HG03108 (cell line): ENCODE results near the gene PGPEP1.
"Not testable (repeated sequence)": the region's sequence is repeated elsewhere in the genome, so short reads cannot be mapped to it uniquely, and the experiment has no call there.

Experiments
- ATAC-seq: cut with Tn5 transposase; IDR thresholded peaks from one replicate; pipeline ENCODE4 v1.9.1; 2021; ENCODE audit warnings: moderate library complexity; ENCODE audit not compliant: unreplicated experiment

PGPEP1 gene

DNA sequence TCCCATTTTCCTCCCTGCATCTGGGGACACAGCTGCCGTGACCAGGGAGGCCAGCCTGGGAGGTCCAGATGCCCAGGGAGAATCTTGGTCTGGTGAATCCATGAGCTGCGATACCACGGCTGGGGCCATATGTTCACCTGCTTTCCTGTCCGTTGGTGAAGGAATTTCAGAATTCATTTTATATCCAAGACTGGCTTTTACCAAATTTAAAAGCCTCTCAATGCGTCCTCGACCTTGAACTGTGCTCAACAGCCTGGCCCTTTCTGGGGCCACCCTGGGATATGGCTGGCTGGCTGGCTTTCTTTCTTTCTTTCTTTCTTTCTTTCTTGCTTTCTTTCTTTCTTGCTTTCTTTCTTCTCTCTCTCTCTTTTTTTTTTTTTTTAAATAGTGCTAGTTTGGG, 23.4 kb downstream of the PGPEP1 start:
- no peak for ATAC-seq

DNA sequence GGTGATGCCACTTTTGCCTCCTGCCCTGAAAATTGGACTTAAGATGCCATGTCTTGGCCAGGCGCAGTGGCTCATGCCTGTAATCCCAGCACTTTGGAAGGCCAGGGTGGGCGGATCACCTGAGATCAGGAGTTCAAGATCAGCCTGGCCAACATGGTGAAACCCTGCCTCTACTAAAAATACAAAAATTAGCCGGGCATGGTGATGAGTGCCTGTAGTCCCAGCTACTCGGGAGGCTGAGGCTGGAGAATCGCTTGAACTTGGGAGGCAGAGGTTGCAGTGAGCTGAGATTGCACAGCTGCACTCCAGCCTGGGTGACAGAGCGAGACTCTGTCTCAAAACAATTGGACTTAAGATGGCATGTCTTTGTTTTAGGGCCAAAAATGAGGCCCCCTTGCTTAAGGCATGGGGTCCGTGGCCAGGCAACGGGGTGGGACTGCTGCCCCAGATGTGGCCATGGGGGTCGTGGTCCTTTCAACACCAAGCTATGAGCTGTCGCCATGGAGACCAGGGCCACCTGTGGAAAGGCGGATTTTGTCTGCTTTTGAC, 24.0 kb downstream of the PGPEP1 start:
- not testable (repeated sequence) for ATAC-seq

DNA sequence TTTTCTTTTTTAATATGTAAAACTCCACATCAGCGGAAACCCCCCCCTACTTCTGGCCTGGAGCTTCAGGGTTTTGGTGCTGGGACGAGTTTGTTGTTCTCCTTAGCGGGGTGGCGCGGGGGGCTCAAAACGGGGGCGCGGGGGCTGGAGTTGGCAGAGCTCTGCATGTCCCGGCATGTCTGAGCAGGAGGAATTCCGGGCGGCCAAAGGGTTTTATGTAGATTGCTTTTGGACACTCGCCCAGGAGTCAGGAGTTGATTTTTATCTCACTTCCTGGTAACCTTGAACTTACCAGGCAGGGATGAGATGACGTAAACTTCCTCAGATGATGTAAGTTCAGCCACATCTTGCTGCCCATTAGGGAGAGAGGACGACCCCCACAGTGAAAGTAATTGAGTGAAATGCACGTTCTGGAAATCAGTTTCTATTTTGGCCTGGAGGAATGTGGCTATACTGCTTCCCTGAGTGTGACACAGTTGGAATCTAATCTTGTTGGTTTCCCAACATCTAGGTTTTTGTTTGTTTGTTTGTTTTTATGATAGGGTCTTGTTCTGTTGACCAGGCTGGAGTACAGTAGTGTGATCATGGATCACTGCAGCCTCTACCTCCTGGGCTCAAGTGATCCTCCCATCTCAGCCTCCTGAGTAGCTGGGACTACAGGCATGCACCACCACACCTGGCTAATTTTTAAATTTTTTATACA, 24.6 kb downstream of the PGPEP1 start:
- no peak for ATAC-seq

DNA sequence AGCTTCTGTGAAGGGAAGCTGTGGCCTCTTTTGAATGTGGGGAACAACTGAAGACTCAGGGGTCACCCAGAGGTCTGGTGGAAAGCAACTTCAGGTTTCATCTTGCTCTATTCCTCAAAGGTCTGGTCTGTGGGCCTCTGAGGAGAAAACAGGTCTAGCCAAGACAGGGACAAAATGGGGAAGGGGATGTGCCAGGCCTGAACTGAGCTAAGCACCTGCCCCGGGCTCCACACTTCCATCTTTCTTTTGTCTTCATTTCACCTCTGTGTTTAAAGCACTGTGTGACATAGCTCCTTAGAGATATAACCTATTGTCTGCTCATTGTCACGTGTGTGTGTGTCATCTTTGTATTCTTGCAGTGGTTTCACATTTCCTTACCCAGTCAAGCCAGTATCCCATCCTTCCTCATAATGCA, 25.6 kb downstream of the PGPEP1 start:
- ATAC-seq, result no peak

DNA sequence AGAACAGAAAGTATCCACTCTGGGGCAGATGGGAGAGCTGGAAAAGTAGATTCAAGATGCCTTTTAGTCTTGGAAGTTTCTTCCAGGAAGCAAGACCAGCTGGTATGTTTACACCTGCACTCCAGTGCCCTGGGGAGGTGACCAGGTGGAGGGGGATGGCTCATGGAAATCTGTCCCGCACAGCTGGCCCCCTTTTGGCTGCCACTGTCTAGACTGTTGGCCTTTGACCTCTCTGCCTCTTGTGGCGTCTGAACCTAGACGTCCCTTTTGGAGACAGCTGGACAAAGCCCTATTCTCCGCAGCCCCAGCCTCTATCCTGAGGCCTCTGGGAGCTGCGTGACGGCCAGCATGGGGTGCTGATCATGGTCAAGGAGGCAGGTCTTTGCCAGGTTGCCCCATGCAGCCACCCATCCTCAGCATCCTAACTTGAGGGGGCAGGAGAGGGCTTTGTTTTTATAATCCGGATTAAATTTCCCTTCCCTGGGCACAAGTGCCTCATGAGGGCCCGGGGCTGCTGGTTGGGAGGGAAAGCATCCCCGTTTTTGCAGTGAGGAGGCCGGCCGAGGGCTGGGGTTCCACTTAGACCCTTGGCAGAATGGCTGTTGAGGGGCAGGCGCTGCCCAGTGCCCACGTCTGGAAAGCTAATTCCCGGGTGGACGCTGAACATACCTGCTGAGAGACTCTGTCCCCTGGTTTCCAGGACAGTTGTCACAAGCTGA, 28.3 kb downstream of the PGPEP1 start:
- ATAC-seq, result no peak

DNA sequence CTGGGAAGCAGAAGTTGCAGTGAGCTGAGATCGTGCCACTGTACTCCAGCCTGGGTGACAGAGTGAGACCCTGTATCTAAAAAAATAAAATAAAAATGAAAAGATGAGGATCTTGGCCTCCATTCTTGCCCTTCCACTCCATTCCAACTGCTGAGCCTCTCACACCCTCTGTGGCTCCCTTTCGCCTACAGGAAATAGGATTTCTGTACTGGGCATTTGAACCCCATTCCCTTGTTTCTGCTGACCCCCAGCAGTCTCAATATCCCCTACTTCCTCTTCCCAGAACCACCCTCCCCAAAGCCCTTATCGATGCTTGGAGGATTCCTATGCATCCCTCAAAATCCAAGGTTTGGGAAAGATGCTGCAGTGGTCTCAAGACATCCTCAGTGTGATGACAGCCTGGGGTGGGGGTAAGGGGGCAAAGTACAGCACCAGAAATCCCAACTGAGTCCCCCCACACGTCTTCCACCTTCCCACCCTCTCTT, 33.1 kb downstream of the PGPEP1 start:
- no peak for ATAC-seq

DNA sequence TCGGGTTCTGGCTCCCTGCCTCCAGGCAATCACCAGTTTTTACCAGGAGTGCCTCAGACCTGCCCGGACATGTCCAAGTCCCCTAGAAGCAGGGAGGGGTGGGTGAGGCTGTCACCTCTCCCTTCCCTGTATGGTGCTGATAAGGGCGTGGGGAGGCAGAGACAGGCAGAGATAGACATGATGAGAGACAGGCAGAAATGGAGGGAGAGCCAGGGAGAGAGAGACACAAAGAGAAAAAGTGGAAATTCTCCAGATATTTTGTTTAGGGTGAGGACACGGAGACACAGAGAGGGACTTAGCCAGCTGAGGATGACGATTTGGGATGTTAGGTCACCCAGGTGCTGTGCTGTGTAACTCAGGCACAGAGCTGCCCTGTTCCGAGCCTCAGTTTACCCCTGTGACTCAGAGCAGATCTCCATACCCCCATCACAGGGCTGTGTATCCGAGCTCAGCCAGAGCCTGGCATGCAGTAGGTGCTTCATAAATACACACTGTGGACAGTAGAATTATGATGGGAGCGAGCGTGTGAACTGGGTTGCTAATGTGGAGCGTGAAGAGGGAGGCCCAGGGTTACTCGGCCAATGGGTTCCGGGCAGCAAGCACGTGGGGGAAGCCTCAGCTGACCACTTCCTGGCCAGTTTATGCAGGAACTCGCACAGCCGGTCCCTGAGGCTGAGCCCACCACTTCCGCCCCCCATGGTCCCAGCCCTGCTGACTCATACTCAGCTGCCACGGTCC, 33.7 kb downstream of the PGPEP1 start:
- peak; percentile 92 for ATAC-seq

DNA sequence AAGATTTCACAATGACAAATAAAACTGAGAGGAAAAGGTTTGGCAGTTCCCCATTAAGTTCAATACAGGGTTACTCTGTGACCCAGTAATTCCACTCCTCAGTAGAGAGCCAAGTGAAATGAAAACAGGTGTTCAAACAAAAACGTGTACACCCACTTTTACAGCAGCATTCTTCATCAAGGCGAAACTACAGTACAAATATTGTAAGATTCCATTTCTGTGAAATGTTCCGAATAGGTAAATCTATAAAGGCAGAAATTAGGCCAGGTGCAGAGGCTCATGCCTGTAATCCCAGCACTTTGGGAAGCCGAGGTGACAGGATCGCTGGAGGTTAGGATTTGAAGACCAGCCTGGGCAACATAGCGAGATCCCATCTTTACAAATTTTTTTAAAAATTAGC, 36.6 kb downstream of the PGPEP1 start:
- ATAC-seq, result no peak

DNA sequence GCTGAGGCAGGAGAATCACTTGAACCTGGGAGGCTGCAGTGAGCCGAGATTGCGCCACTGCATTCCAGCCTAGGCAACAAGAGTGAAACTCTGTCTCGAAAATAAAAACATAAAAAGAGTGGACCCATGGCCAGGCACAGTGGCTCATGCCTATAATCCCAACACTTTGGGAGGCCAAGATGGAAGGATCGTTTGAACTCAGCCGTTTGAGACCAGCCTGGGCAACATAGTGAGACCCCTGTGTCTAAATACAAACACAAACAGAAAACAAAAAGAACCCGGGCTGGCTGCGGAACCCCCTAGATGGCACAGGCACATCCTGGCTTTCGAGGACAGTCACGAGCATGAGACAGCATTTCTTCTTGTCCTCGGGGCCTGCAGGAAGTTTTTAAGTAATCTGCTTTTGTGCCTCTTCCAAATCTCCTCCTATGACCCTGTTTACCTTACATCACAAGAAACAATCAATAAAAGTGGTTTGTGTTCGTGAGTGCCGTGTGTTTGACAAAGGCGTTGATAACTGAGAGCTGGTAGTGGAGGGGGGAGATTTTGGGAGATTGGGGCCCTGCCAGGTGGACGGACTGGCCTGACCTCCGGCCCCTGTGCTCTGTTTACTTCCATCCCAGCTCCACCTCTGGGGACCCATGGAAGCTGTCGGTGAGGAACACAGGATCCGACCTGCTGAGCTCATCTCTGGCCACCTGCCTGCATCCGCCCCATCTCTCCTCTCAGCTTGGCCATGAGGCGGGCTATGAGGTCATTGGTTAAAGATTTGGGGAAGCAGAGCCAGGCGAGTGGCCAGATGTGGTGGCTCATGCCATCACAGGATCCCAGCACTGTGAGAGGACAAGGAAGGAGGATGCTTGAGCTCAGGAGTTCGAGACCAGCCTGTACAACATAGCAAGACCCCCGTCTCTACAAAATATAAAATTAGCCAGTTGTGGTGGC, 39.7 kb downstream of the PGPEP1 start:
- no peak for ATAC-seq

DNA sequence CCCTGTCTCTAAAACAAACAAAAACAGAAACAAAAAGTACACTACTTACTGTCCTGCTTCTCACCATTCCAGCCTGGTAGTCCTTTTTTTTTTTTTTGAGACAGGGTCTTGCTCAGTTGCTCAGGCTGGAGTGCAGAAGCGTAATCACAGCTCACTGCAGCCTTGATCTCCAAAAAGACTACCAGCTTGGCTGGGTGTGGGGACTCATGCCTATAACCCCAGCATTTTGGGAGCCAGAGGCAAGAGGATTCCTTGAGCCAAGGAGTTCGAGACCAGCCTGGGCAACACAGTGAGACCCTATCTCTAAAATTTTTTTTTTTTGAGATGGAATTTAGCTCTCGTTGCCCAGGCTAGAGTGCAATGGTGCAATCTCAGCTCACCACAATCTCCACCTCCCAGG, 40.4 kb downstream of the PGPEP1 start:
- no peak for ATAC-seq

DNA sequence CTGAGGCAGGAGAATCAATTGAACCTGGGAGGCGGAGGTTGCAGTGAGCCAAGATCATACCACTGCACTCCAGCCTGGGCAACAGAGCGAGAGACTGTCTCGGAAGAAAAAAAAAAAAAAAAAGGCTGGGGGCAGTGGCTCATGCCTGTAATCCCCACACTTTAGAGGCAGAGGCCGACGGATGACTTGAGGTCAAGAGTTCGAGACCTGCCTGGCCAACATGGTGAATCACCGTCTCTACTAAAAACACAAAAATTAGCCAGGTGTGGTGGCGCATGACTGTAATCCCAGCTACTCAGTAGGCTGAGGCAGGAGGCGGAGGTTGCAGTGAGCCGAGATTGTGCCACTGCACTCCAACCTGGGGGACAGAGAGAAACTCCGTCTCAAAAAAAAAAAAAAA, 43.2 kb downstream of the PGPEP1 start:
- not testable (repeated sequence) for ATAC-seq

DNA sequence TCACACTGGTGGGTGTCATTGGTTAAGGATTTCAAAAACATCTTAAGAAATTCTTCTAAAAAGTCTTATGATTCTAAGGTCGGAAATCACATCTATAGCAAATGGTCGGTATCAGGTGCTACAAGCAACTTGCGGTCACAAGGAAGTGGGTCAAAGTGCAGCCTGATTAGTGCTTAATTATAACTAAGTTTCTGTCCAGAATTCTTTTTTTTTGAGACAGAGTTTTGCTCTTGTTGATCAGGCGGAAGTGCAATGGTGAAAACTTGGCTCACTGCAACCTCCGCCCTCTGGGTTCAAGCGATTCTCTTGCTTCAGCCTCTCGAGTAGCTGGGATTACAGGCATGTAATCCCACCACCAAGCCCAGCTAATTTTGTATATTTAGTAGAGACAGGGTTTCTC, 44.4 kb downstream of the PGPEP1 start:
- ATAC-seq, result no peak

DNA sequence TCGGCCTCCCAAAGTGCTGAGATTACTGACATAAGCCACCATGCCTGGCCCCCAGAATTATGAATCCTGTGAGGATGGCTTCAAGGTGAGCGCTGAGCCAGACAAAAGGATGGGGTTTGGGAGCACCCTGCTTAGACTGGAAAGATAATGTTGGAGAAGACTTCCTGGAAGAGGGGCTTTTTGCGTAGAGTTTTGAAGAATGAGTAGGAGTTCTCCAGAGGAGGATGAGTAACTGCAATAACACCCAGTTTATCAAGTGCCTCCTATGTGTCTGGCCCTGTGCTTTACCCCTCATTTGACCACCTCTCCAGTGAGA, 44.9 kb downstream of the PGPEP1 start:
- ATAC-seq, result no peak

DNA sequence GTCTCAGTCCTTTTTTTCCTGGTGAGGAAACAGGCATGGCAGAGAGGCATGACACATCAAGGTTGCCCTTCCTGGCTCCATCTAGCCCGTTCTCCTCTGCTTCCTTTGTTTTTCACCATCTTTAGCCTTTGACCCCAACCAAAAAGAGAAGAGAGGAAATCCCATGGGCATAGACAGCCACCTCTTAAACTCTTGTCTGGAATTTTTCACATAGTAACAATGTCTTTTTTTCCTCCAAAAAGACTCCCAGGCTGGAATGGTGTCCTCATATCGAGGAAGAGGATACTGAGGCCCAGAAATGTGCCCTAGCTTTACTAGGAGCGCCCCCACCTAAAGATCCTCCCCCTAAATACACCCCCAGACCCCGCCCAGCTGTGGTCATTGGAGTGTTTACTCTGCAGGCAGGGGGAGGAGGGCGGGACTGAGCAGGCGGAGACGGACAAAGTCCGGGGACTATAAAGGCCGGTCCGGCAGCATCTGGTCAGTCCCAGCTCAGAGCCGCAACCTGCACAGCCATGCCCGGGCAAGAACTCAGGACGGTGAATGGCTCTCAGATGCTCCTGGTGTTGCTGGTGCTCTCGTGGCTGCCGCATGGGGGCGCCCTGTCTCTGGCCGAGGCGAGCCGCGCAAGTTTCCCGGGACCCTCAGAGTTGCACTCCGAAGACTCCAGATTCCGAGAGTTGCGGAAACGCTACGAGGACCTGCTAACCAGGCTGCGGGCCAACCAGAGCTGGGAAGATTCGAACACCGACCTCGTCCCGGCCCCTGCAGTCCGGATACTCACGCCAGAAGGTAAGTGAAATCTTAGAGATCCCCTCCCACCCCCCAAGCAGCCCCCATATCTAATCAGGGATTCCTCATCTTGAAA, 45.5 kb downstream of the PGPEP1 start, which contains the start of gene GDF15:
GDF15 (plus strand) TSS at position 484 of the 868 bp plus-strand sequence; CDS start at position 516, 32 bp downstream.
- no peak for ATAC-seq

DNA sequence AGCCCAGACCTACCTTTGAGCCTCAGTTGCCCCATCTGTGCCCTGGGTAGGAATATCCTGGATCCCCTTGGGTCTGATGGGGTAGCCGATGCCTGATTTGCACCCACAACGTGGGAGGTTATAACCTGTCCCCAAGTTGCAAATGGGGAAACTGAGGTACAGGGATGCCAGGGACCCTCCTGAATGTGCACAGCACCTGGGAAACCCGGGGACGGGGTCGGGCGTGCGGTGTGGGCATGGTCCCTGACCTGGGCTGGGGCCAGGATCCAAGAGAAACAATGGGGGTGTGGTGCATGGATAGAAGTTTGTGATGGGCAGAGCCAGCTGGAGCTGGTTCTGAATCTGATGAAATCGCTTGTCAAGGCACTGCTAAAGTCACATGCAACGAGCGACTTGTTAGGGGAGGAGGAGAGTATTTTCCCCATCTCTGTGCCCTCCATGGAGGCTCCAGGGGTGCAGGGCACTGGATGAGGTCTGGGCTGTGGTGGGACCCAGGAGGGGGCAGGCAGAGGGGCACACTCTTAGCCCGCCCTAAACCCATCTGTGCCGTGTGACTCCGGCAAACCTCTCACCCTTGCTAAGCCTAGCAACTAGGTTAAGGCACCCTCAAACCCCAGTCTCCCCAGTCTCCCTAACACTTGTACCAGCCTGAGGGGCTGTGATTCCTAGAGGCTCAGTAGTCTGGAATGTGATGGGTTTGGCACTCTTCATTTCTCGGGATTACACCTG, 46.3 kb downstream of the PGPEP1 start:
- no peak for ATAC-seq

DNA sequence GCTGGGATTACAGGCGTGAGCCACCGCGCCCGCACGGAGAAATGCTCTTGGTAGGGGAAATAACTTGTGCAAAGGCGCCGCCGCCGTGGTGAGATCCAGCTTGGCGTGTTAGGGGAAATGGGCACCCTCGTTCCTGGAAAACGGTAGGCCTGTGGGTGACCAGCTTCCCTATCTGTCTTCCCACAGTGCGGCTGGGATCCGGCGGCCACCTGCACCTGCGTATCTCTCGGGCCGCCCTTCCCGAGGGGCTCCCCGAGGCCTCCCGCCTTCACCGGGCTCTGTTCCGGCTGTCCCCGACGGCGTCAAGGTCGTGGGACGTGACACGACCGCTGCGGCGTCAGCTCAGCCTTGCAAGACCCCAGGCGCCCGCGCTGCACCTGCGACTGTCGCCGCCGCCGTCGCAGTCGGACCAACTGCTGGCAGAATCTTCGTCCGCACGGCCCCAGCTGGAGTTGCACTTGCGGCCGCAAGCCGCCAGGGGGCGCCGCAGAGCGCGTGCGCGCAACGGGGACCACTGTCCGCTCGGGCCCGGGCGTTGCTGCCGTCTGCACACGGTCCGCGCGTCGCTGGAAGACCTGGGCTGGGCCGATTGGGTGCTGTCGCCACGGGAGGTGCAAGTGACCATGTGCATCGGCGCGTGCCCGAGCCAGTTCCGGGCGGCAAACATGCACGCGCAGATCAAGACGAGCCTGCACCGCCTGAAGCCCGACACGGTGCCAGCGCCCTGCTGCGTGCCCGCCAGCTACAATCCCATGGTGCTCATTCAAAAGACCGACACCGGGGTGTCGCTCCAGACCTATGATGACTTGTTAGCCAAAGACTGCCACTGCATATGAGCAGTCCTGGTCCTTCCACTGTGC, 47.9 kb downstream of the PGPEP1 start:
- peak; percentile 65 for ATAC-seq

DNA sequence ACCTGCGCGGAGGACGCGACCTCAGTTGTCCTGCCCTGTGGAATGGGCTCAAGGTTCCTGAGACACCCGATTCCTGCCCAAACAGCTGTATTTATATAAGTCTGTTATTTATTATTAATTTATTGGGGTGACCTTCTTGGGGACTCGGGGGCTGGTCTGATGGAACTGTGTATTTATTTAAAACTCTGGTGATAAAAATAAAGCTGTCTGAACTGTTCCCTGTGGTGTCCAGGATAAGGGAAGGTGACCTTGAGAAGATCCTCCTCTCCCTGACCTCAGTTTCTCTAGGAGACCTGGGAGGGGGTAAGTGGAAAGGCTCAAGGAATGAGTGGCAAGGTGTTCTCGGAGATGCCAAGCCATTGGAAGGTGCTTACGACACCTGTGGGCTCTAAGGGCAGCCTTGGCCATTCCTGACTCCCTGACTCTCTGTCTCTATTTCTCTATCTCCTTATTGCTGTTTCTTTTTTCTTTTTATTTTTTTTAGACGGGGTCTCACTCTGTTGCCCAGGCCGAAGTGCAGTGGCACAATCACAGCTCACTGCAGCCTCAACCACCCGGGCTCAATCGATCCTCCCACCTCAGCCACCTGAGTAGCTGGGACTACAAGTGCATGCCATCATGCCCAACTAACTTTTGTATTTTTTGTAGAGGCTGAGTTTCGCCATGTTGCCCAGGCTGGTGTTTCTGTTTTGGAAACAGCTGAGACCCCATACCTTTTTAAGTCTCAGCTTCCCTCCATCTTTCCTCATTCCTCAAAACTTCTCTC, 48.7 kb downstream of the PGPEP1 start:
- ATAC-seq, result no peak
